RWPE1 (cell line): ENCODE results near the gene KCNC1.

ENCODE experiments used
- CTCF ChIA-PET: fragments of 350-600 bp; sonication (Branson Sonifier 250); formaldehyde crosslinking; extraction: SDS; loops from one replicate; lab custom pipeline; 2021; lab: Yijun Ruan, JAX
- POLR2A ChIA-PET: fragments of 400-600 bp; formaldehyde crosslinking; extraction: SDS; loops from one replicate; lab custom pipeline; 2020; ENCODE audit warnings: antibody characterized with exemption; ENCODE audit not compliant: low non-redundant PET; lab: Yijun Ruan, JAX
- DNase-seq: peaks from one replicate; pipeline ENCODE4 v3.0.0; 2012; ENCODE audit warnings: low spot score
- H3K27ac ChIP-seq: fragments of 450-650 bp; 2 replicates; pipeline ENCODE4 v1.5.1; 2017
- CTCF ChIP-seq: fragments of 450-650 bp; conservative IDR thresholded peaks from 2 replicates; pipeline ENCODE4 v1.5.1; 2017; ENCODE audit warnings: low read depth, mild to moderate bottlenecking

The KCNC1 gene

GRCh38 chr11:17772704-17773600, 38.4 kb downstream of the KCNC1 start:
- TF ChIP-seq CTCF = no peak
- H3K27ac ChIP-seq = no peak overlapping the region
- DNase-seq = no peak
- ChIA-PET POLR2A (no interaction called here), CTCF (interaction anchor here (0.7 kb wide), 1 partner anchor 782 kb away, joined by 6 read pairs; no protein-coding TSS in a partner anchor)

GRCh38 chr11:17773674-17774073, 39.1 kb downstream of the KCNC1 start:
- POLR2A ChIA-PET = no interaction called here
- no peak for TF ChIP-seq CTCF
- CTCF ChIA-PET = interaction anchor here (0.5 to 0.7 kb wide), 2 partner anchors 19 to 1149 kb away, joined by 3 read pairs; no protein-coding TSS in a partner anchor
- H3K27ac ChIP-seq = no peak overlapping the region
- DNase-seq = no peak

- POLR2A ChIA-PET = no interaction called here
- no peak overlapping the region for H3K27ac ChIP-seq
- no peak for TF ChIP-seq CTCF
- CTCF ChIA-PET = interaction anchor here (0.5 to 0.7 kb wide), 4 partner anchors 18 to 1149 kb away, joined by 3 to 4 read pairs (median 3); no protein-coding TSS in a partner anchor
- no peak for DNase-seq
Observed at GRCh38 chr11:17774232-17775034, 39.9 kb downstream of the KCNC1 start.

- TF ChIP-seq CTCF = no peak
- POLR2A ChIA-PET = no interaction called here
- CTCF ChIA-PET = interaction anchor here (0.6 to 0.7 kb wide), 2 partner anchors 131 to 339 kb away, joined by 3 to 4 read pairs; no protein-coding TSS in a partner anchor
- H3K27ac ChIP-seq = no peak overlapping the region
- no peak for DNase-seq
Observed at GRCh38 chr11:17775035-17775348, 40.4 kb downstream of the KCNC1 start.

GRCh38 chr11:17775507-17776211, 41.1 kb downstream of the KCNC1 start:
- TF ChIP-seq CTCF = no peak
- DNase-seq = no peak
- H3K27ac ChIP-seq = no peak overlapping the region
- ChIA-PET POLR2A (no interaction called here), CTCF (no interaction called here)
